22Rv1 (cell line): ENCODE data around the gene BCAN.
A peak's percentile ranks its signal among the peaks of the same experiment; 100 is the strongest.

Experiments used
- H3K27ac ChIP-seq: fragments of 450-650 bp; 2 replicates; pipeline ENCODE4 v1.5.1; 2017
- CTCF ChIP-seq: fragments of 450-650 bp; IDR thresholded peaks from 2 replicates; pipeline ENCODE4 v1.5.1; 2017; ENCODE audit warnings: mild to moderate bottlenecking
- ZFX ChIP-seq: fragments of 450-650 bp; IDR thresholded peaks from 2 replicates; pipeline ENCODE4 v1.6.1; 2017; ENCODE audit warnings: antibody characterized with exemption, borderline replicate concordance

Gene BCAN

GRCh38 chr1:156681196-156681960 lies 39.5 kb downstream of the BCAN start:
- no peak overlapping the region for H3K27ac ChIP-seq
- TF ChIP-seq CTCF (no peak), ZFX (no peak)

- peak; percentile 19; the same call in 1 of the 2 replicates for TF ChIP-seq CTCF
- no peak for TF ChIP-seq ZFX
Measured at GRCh38 chr1:156682166-156682890, 40.4 kb downstream of the BCAN start.

GRCh38 chr1:156684227-156684782 lies 42.4 kb downstream of the BCAN start:
- H3K27ac ChIP-seq: no peak overlapping the region
- no peak for TF ChIP-seq CTCF
- TF ChIP-seq ZFX: no peak

More at GRCh38 chr1:156682166-156682890, 40.4 kb downstream of the BCAN start:
- H3K27ac ChIP-seq: no peak overlapping the region

GRCh38 chr1:156689035-156689952 lies 47.4 kb downstream of the BCAN start:
- H3K27ac ChIP-seq: no peak overlapping the region
- TF ChIP-seq CTCF: peak; percentile 98
- TF ChIP-seq ZFX: no peak

- H3K27ac ChIP-seq: no peak overlapping the region
- no peak for TF ChIP-seq CTCF
- TF ChIP-seq ZFX: no peak
Measured at GRCh38 chr1:156689953-156690674, 48.2 kb downstream of the BCAN start.

- no peak overlapping the region for H3K27ac ChIP-seq
Measured at GRCh38 chr1:156690675-156691036, 48.7 kb downstream of the BCAN start.

More at GRCh38 chr1:156690675-156691036, 48.7 kb downstream of the BCAN start:
- TF ChIP-seq ZFX: no peak
- no peak for TF ChIP-seq CTCF
